ENCODE measurements around the gene TMPRSS4.

- TF ChIP-seq EZH2phosphoT487 (IDR thresholded peaks at IDR 0.05; ENCODE audit: borderline replicate concordance): no peak
- no peak for TF ChIP-seq CTCF (conservative IDR thresholded peaks at IDR 0.05; ENCODE audit: low read length)
Measured at GRCh38 chr11:118052581-118053206, 24.2 kb upstream of the TMPRSS4 start.
